GM23338 (cell line): Measurements from ENCODE around the gene SYVN1. TPM values are rescaled to one million over a fixed set of nuclear protein-coding genes. Genes with fewer than 3 reads are reported as not detected.

ENCODE experiments used
- ATAC-seq: fragments of 200-7000 bp; cut with Tn5 transposase; 3 replicates; pipeline ENCODE4 v1.9.1; 2020
- DNase-seq: peaks from one replicate; pipeline ENCODE4 v3.0.0-alpha.2; 2015; ENCODE audit warnings: low spot score
- H2AFZ ChIP-seq: fragments of 200-600 bp; sonication (generic); 2 replicates; pipeline ENCODE4 v1.8.0; 2016; ENCODE audit warnings: antibody characterized with exemption, mild to moderate bottlenecking, moderate library complexity
- H3F3A ChIP-seq: fragments of 200-600 bp; sonication (generic); replicated peaks from 2 replicates; pipeline ENCODE4 v1.8.0; 2017; ENCODE audit warnings: antibody characterized with exemption, mixed run types, low read depth
- H3K27ac ChIP-seq: fragments of 200-600 bp; sonication (generic); 2 replicates; pipeline ENCODE4 v1.6.1; 2016; ENCODE audit warnings: low read depth
- H3K27me3 ChIP-seq: fragments of 200-600 bp; sonication (generic); 2 replicates; pipeline ENCODE4 v1.8.0; 2016; ENCODE audit warnings: mild to moderate bottlenecking, mixed run types, moderate library complexity; ENCODE audit not compliant: insufficient read depth
- H3K36me3 ChIP-seq: fragments of 200-600 bp; sonication (generic); 2 replicates; pipeline ENCODE4 v1.8.0; 2016; ENCODE audit warnings: mild to moderate bottlenecking; ENCODE audit not compliant: insufficient read depth
- H3K4me1 ChIP-seq: fragments of 200-600 bp; sonication (generic); 2 replicates; pipeline ENCODE4 v1.8.0; 2016; ENCODE audit warnings: mild to moderate bottlenecking, moderate library complexity; ENCODE audit not compliant: insufficient read depth
- H3K4me2 ChIP-seq: fragments of 200-600 bp; sonication (generic); 2 replicates; pipeline ENCODE4 v1.7.1; 2017; ENCODE audit warnings: mixed run types
- H3K4me3 ChIP-seq: fragments of 200-600 bp; sonication (generic); 2 replicates; pipeline ENCODE4 v1.6.1; 2016; ENCODE audit warnings: mixed run types
- H3K79me2 ChIP-seq: fragments of 200-600 bp; sonication (generic); replicated peaks from 2 replicates; pipeline ENCODE4 v1.8.0; 2017; ENCODE audit warnings: mild to moderate bottlenecking; ENCODE audit not compliant: insufficient read depth
- H3K9me2 ChIP-seq: fragments of 200-600 bp; sonication (generic); 2 replicates; pipeline ENCODE4 v1.8.0; 2017; ENCODE audit not compliant: insufficient read depth
- H4K20me1 ChIP-seq: fragments of 200-600 bp; sonication (generic); replicated peaks from 2 replicates; pipeline ENCODE4 v1.8.0; 2017; ENCODE audit warnings: mild to moderate bottlenecking; ENCODE audit not compliant: insufficient read depth
- H3K27ac Mint-ChIP-seq: 2 replicates; pipeline ENCODE4 v1.8.0; 2020; ENCODE audit warnings: inconsistent platforms, mild to moderate bottlenecking, moderate library complexity, mixed read lengths
- H3K27me3 Mint-ChIP-seq: 3 replicates; pipeline ENCODE4 v1.8.0; 2022; ENCODE audit warnings: low read depth, mild to moderate bottlenecking, moderate library complexity, mixed read lengths, inconsistent platforms; ENCODE audit not compliant: insufficient read depth, poor library complexity
- H3K36me3 Mint-ChIP-seq: 3 replicates; pipeline ENCODE4 v1.8.0; 2021; ENCODE audit warnings: low read depth, mild to moderate bottlenecking, inconsistent platforms, moderate library complexity, mixed read lengths
- H3K4me1 Mint-ChIP-seq: 3 replicates; pipeline ENCODE4 v1.8.0; 2020; ENCODE audit warnings: mild to moderate bottlenecking, inconsistent platforms, mixed read lengths
- H3K4me3 Mint-ChIP-seq: 3 replicates; pipeline ENCODE4 v1.8.0; 2021; ENCODE audit warnings: moderate library complexity, mild to moderate bottlenecking, inconsistent platforms, mixed read lengths
- H3K9me3 Mint-ChIP-seq: 3 replicates; pipeline ENCODE4 v1.8.0; 2020; ENCODE audit warnings: moderate library complexity, mild to moderate bottlenecking, inconsistent platforms, mixed read lengths
- CREB1 ChIP-seq: fragments of 250-450 bp; sonication (Bioruptor Pico); IDR thresholded peaks from 2 replicates; pipeline ENCODE4 v1.5.0; 2020; ENCODE audit warnings: low read depth, mild to moderate bottlenecking, moderate library complexity
- EZH2 ChIP-seq: fragments of 200-600 bp; sonication (generic); IDR thresholded peaks from one replicate; pipeline ENCODE4 v1.8.0; 2017; ENCODE audit warnings: antibody characterized with exemption, mild to moderate bottlenecking, low read depth; ENCODE audit not compliant: unreplicated experiment
- EZH2phosphoT487 ChIP-seq: fragments of 200-600 bp; sonication (generic); IDR thresholded peaks from one replicate; pipeline ENCODE4 v1.8.1; 2018; ENCODE audit warnings: antibody characterized with exemption; ENCODE audit not compliant: unreplicated experiment
- JUNB ChIP-seq: IDR thresholded peaks from one replicate; pipeline ENCODE4 v1.6.1; 2016; ENCODE audit warnings: antibody characterized with exemption; ENCODE audit not compliant: unreplicated experiment
- NANOG ChIP-seq: IDR thresholded peaks from 2 replicates; pipeline ENCODE4 v1.6.1; 2016; ENCODE audit warnings: antibody characterized with exemption, borderline replicate concordance
- POLR2AphosphoS5 ChIP-seq: IDR thresholded peaks from 2 replicates; pipeline ENCODE4 v1.6.1; 2016; ENCODE audit warnings: antibody characterized with exemption, low read depth
- STAT1 ChIP-seq: IDR thresholded peaks from one replicate; pipeline ENCODE4 v1.6.1; 2016; ENCODE audit warnings: antibody characterized with exemption; ENCODE audit not compliant: unreplicated experiment
- ZNF114 ChIP-seq: fragments of 250-450 bp; sonication (Bioruptor Pico); IDR thresholded peaks from 2 replicates; pipeline ENCODE4 v1.5.0; 2020; ENCODE audit warnings: mild to moderate bottlenecking, moderate library complexity
- ZNF331 ChIP-seq: fragments of 250-450 bp; sonication (Bioruptor Pico); IDR thresholded peaks from 2 replicates; pipeline ENCODE4 v1.5.0; 2020; ENCODE audit warnings: low read depth, mild to moderate bottlenecking, moderate library complexity
- polyA plus RNA-seq: library from polyadenylated mRNA; unstranded; fragments of >200 nt; fragmentation: Nextera tagmentation; extraction: Ambion mirVana; gene quantifications from 2 replicates; pipeline ENCODE4 v1.2.1, GENCODE V29; 2016
- total RNA-seq: library from RNA; depleted of rRNA; stranded (reverse); fragments of >200 nt; shearing (Covaris generic); gene quantifications from 2 replicates; pipeline ENCODE4 v1.2.3, GENCODE V29; 2014
- TF ChIP-seq, protein P1 (sequence below): IDR thresholded peaks from 2 replicates; pipeline ENCODE4 v1.6.1; 2016; ENCODE audit warnings: antibody characterized with exemption
- TF ChIP-seq, protein P2 (sequence below), 2 experiments: fragments of 200-600 bp in 1 of 2; sonication (generic) in 1 of 2; conservative IDR thresholded peaks; 2 replicates each; pipeline versions ENCODE4 v1.5.1 to v1.6.1; 2016 to 2017; ENCODE audit warnings: antibody characterized with exemption in 2 of 2, low read depth in 2 of 2, mild to moderate bottlenecking in 2 of 2, moderate library complexity in 1 of 2

Gene SYVN1
- total and polyA plus RNA-seq, 2 experiments from 2014 or later = 13.8 to 28.7 TPM

GRCh38 chr11:65108469-65109123 lies 25.7 kb downstream of the SYVN1 start (continued):
- TF ChIP-seq, protein P1, sequence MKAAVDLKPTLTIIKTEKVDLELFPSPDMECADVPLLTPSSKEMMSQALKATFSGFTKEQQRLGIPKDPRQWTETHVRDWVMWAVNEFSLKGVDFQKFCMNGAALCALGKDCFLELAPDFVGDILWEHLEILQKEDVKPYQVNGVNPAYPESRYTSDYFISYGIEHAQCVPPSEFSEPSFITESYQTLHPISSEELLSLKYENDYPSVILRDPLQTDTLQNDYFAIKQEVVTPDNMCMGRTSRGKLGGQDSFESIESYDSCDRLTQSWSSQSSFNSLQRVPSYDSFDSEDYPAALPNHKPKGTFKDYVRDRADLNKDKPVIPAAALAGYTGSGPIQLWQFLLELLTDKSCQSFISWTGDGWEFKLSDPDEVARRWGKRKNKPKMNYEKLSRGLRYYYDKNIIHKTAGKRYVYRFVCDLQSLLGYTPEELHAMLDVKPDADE = no peak
- TF ChIP-seq NANOG (no peak), CREB1 (no peak)

- Histone ChIP-seq H3K27me3 (no peaks in the 10 kb centered on the region), H3K79me2 (peaks cover 20% of the 10 kb centered on the region), H3K4me1 (peaks cover 7% of the 10 kb centered on the region; the same call in 1 of the 2 replicates), H3K4me2 (no peak overlapping the region), H3F3A (peaks cover 9% of the 10 kb centered on the region; the same call in 1 of the 2 replicates), H2AFZ (no peak overlapping the region), H3K27ac (no peak overlapping the region), H3K36me3 (0 out of 2 replicates have a peak, but pooled peaks cover 3% of the 10 kb centered on the region), H3K9me2 (no peaks in the 10 kb centered on the region), H4K20me1 (peaks cover 2% of the 10 kb centered on the region; the same call in 1 of the 2 replicates), H3K4me3 (no peak overlapping the region)
- Mint-ChIP-seq H3K27ac (no peak overlapping the region), H3K4me1 (peaks cover 12% of the 10 kb centered on the region), H3K4me3 (no peak overlapping the region), H3K27me3 (peaks cover 18% of the 10 kb centered on the region), H3K36me3 (peaks cover 10% of the 10 kb centered on the region; the same call in 1 of the 3 replicates), H3K9me3 (peaks cover 2% of the 10 kb centered on the region; the same call in 2 of the 3 replicates)
- no peak for ATAC-seq
- no peak for DNase-seq
- TF ChIP-seq JUNB = no peak
Observed at GRCh38 chr11:65107751-65108468, 26.4 kb downstream of the SYVN1 start.

DNA sequence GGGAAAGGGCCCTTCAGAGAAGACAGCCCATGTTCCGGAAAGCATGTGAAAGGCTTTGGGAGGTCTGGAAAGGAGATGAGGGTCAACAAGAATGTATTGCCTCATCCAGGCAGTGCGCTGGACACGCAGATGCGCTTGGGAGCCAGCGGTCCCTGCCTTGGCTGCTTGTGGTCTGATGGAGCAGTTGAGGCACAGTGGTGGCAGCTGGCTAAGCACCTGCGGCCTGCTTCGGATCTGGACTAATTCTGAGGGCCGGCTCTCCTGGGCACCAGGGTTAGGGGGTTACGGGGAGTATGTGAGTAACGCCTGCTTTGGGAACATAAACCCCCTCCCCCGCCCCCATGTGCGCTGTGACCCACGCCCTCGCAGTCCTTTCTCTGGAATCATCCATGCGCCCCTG lies 27.2 kb downstream of the SYVN1 start:
- no peaks in the 10 kb centered on the region for H3K9me2 ChIP-seq
- H3K79me2 ChIP-seq = peaks cover 20% of the 10 kb centered on the region
- peaks cover 9% of the 10 kb centered on the region; the same call in 1 of the 2 replicates for H3F3A ChIP-seq
- peaks cover 2% of the 10 kb centered on the region; the same call in 1 of the 2 replicates for H4K20me1 ChIP-seq
- peaks cover 10% of the 10 kb centered on the region; the same call in 1 of the 3 replicates for H3K36me3 Mint-ChIP-seq
- H3K27me3 ChIP-seq = no peaks in the 10 kb centered on the region
- H3K4me3 Mint-ChIP-seq = no peak overlapping the region
- H3K4me1 Mint-ChIP-seq = peaks cover 12% of the 10 kb centered on the region
- H3K27me3 Mint-ChIP-seq = peaks cover 15% of the 10 kb centered on the region
- no peak overlapping the region for H3K4me2 ChIP-seq
- peaks cover 7% of the 10 kb centered on the region; the same call in 1 of the 2 replicates for H3K4me1 ChIP-seq
- peaks cover 2% of the 10 kb centered on the region; the same call in 2 of the 3 replicates for H3K9me3 Mint-ChIP-seq
- 0 out of 2 replicates have a peak, but pooled peaks cover 3% of the 10 kb centered on the region for H3K36me3 ChIP-seq
- H3K4me3 ChIP-seq = no peak overlapping the region
- no peak overlapping the region for H3K27ac Mint-ChIP-seq
- no peak overlapping the region for H3K27ac ChIP-seq
- DNase-seq = no peak
- no peak for ATAC-seq
- TF ChIP-seq POLR2AphosphoS5 = no peak
- no peak overlapping the region for H2AFZ ChIP-seq

GRCh38 chr11:65104628-65105027 lies 29.7 kb downstream of the SYVN1 start:
- ATAC-seq = no peak
- Mint-ChIP-seq H3K27ac (no peak overlapping the region), H3K36me3 (peaks cover 7% of the 10 kb centered on the region; the same call in 1 of the 3 replicates), H3K9me3 (no peaks in the 10 kb centered on the region; the same call in 1 of the 3 replicates), H3K27me3 (peaks cover 2% of the 10 kb centered on the region), H3K4me3 (no peak overlapping the region), H3K4me1 (no peaks in the 10 kb centered on the region; the same call in 2 of the 3 replicates)
- Histone ChIP-seq H2AFZ (no peak overlapping the region), H3K9me2 (no peaks in the 10 kb centered on the region), H3K4me1 (no peaks in the 10 kb centered on the region; the same call in 1 of the 2 replicates), H3K27ac (no peak overlapping the region), H3K79me2 (peaks cover 20% of the 10 kb centered on the region), H4K20me1 (peaks cover 2% of the 10 kb centered on the region; the same call in 1 of the 2 replicates), H3K4me2 (no peak overlapping the region), H3K4me3 (no peak overlapping the region), H3F3A (0 out of 2 replicates have a peak, but pooled peaks cover under 1% of the 10 kb centered on the region), H3K27me3 (no peaks in the 10 kb centered on the region), H3K36me3 (0 out of 2 replicates have a peak, but pooled peaks cover 7% of the 10 kb centered on the region)
- no peak for DNase-seq
- TF ChIP-seq EZH2phosphoT487 (no peak), ZNF331 (CRISPR knock-in tag) (no peak), STAT1 (no peak), JUNB (no peak), CREB1 (no peak), NANOG (no peak), EZH2 (no peak), ZNF114 (no peak)
- TF ChIP-seq, protein P2, sequence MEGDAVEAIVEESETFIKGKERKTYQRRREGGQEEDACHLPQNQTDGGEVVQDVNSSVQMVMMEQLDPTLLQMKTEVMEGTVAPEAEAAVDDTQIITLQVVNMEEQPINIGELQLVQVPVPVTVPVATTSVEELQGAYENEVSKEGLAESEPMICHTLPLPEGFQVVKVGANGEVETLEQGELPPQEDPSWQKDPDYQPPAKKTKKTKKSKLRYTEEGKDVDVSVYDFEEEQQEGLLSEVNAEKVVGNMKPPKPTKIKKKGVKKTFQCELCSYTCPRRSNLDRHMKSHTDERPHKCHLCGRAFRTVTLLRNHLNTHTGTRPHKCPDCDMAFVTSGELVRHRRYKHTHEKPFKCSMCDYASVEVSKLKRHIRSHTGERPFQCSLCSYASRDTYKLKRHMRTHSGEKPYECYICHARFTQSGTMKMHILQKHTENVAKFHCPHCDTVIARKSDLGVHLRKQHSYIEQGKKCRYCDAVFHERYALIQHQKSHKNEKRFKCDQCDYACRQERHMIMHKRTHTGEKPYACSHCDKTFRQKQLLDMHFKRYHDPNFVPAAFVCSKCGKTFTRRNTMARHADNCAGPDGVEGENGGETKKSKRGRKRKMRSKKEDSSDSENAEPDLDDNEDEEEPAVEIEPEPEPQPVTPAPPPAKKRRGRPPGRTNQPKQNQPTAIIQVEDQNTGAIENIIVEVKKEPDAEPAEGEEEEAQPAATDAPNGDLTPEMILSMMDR (conservative IDR thresholded peaks at IDR 0.05; ENCODE audit: low read depth in 2 of 2) = no peak
- TF ChIP-seq, protein P1 = no peak
